ENCODE data around the gene USP33.
"Not testable (repeated sequence)": the region's sequence is repeated elsewhere in the genome, so short reads cannot be mapped to it uniquely, and the experiment has no call there.

Gene USP33

GRCh38 chr1:77757603-77758002, 2.0 kb downstream of the USP33 start:
- TF ChIP-seq CTCF (IDR thresholded peaks at IDR 0.05; ENCODE audit: low read length, missing control alignments): no peak
- H3K4me3 ChIP-seq (replicated peaks; ENCODE audit: low read depth, low read length): peak overlapping the region; percentile 89
- peak; percentile 82 for DNase-seq (ENCODE audit: low read depth)

DNA sequence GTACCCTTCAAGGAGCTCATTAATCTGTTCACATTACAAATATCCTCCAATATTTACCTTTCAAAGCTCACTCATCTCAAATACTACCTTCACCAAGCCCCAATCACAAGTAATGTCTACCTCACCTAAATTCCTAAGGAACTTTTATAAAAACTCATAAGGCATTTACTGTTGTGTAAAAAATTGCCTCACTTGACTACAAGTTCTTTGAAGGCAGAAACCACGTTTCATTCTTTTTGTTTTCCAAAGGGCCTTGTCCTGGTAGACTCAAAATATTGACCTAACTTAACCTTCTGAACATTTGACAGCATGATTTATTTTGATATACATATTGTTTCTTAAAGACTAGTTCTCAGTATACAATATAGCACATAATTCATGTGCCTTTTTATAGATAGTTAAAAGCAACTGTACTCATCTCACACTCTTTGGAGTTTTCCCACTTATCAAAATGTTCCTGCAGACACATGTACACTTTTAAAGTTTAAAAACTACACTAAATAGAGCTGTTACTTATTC, 2.5 kb downstream of the USP33 start:
- peak overlapping the region; percentile 89 for H3K4me3 ChIP-seq (replicated peaks; ENCODE audit: low read depth, low read length)
- peak; percentile 12 for DNase-seq (ENCODE audit: low read depth)
- TF ChIP-seq CTCF (IDR thresholded peaks at IDR 0.05; ENCODE audit: low read length, missing control alignments): no peak

- no peak overlapping the region for H3K4me3 ChIP-seq (replicated peaks; ENCODE audit: low read depth, low read length)
- DNase-seq (ENCODE audit: low read depth): no peak
- no peak for TF ChIP-seq CTCF (IDR thresholded peaks at IDR 0.05; ENCODE audit: low read length, missing control alignments)
Observed at GRCh38 chr1:77756052-77756754, 3.4 kb downstream of the USP33 start.

DNA sequence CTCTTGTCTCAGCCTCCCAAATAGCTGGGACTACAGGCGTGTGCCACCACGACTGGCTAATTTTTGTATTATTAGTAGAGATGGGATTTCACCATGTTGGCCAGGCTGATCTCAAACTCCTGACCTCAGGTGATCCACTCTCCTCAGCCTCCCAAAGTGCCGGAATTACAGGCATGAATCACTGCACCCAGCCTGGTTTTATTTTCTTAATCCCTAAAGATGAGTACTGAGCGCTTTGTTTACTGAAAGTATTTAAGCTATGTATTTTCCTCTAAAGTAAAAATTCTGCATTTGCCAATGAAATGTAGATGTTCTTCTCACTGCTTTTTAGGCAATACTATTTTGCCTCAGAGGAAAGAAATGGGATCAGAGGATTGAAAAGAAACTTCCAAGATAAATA, 10.2 kb downstream of the USP33 start:
- not testable (repeated sequence) for DNase-seq (ENCODE audit: low read depth); H3K4me3 ChIP-seq (replicated peaks; ENCODE audit: low read depth, low read length)

GRCh38 chr1:77744576-77744975, 15.1 kb downstream of the USP33 start:
- DNase-seq (ENCODE audit: low read depth): no peak
- TF ChIP-seq CTCF (IDR thresholded peaks at IDR 0.05; ENCODE audit: low read length, missing control alignments): no peak
- no peak overlapping the region for H3K4me3 ChIP-seq (replicated peaks; ENCODE audit: low read depth, low read length)

GRCh38 chr1:77742011-77742555, 17.6 kb downstream of the USP33 start:
- H3K4me3 ChIP-seq (replicated peaks; ENCODE audit: low read depth, low read length): no peak overlapping the region
- no peak for DNase-seq (ENCODE audit: low read depth)
- no peak for TF ChIP-seq CTCF (IDR thresholded peaks at IDR 0.05; ENCODE audit: low read length, missing control alignments)

DNA sequence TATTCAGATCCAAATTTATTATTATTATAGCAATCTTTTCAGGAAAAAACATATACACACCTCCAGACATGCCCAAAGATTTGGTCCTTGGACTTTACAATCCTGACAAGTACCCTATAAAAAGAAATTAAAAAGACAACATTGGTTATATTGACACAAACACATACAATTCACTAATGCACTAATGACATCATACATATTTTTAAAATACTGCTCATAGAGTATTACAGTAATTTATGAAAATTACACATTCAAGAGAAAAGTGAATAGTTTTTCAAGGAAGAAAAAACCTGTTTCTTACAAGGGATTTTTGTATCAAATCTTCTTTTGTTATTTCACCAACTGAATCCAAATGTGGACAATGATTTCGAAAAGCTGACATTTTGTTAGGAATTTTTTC, 18.3 kb downstream of the USP33 start:
- no peak for DNase-seq (ENCODE audit: low read depth)

More for the DNA sequence above, 18.3 kb downstream of the USP33 start:
- H3K4me3 ChIP-seq (replicated peaks; ENCODE audit: low read depth, low read length): no peak overlapping the region
- no peak for TF ChIP-seq CTCF (IDR thresholded peaks at IDR 0.05; ENCODE audit: low read length, missing control alignments)
